Posterior cingulate gyrus (tissue), 11 donors: ENCODE measurements around the gene UBL3.

Experiments
- DNase-seq, 10 donors: peaks; one replicate each; pipeline versions ENCODE4 v3.0.0 to v3.0.0-alpha.2; 2020 to 2021; ENCODE audit warnings: mixed read lengths in 3 of 10
- intact Hi-C: fragments of 100-400 bp; cut with DNase I; formaldehyde crosslinking; loops from one replicate; pipeline ENCODE4 v1.15.1; 2023

UBL3 gene

GRCh38 chr13:29763436-29764180 lies 86.8 kb downstream of the UBL3 start:
- intact Hi-C loops: no loop called here
- no peak for DNase-seq

- DNase-seq: no peak
- intact Hi-C loops: no loop called here
These were observed 88.6 kb downstream of the UBL3 start for GRCh38 chr13:29761815-29762214.

GRCh38 chr13:29761160-29761559 lies 89.3 kb downstream of the UBL3 start:
- DNase-seq: no peak
- intact Hi-C loops: no loop called here

GRCh38 chr13:29760544-29760943 lies 89.9 kb downstream of the UBL3 start:
- no peak for DNase-seq
- intact Hi-C loops: no loop called here

- DNase-seq: peak in 3 of 10 donors; percentile 23 to 87 (median 34)
- intact Hi-C loops: no loop called here
These were observed 91.8 kb downstream of the UBL3 start for GRCh38 chr13:29758531-29759114.

- intact Hi-C loops: no loop called here
- no peak for DNase-seq
These were observed 93.9 kb downstream of the UBL3 start for GRCh38 chr13:29756506-29756905.

- DNase-seq: no peak
- intact Hi-C loops: no loop called here
These were observed 96.0 kb downstream of the UBL3 start for GRCh38 chr13:29754473-29754806.

- intact Hi-C loops: no loop called here
- no peak for DNase-seq
These were observed 96.6 kb downstream of the UBL3 start for GRCh38 chr13:29753618-29754472.

- intact Hi-C loops: no loop called here
These were observed 98.2 kb downstream of the UBL3 start for GRCh38 chr13:29752175-29752574.

GRCh38 chr13:29750183-29750530 lies 100.3 kb downstream of the UBL3 start:
- no peak for DNase-seq
- intact Hi-C loops: no loop called here

More at GRCh38 chr13:29752175-29752574, 98.2 kb downstream of the UBL3 start:
- no peak for DNase-seq

- no peak for DNase-seq
- intact Hi-C loops: no loop called here
These were observed 100.8 kb downstream of the UBL3 start for GRCh38 chr13:29749401-29750182.

- intact Hi-C loops: no loop called here
- no peak for DNase-seq
These were observed 102.3 kb downstream of the UBL3 start for GRCh38 chr13:29748097-29748496.

- intact Hi-C loops: no loop called here
- DNase-seq: no peak
These were observed 104.2 kb downstream of the UBL3 start for GRCh38 chr13:29746148-29746677.

- DNase-seq: no peak
- intact Hi-C loops: no loop called here
These were observed 104.7 kb downstream of the UBL3 start for GRCh38 chr13:29745704-29746103.

GRCh38 chr13:29743201-29743786 lies 107.1 kb downstream of the UBL3 start:
- intact Hi-C loops: no loop called here
- DNase-seq: no peak

GRCh38 chr13:29740961-29741360 lies 109.5 kb downstream of the UBL3 start:
- DNase-seq: no peak

GRCh38 chr13:29737061-29737460 lies 113.4 kb downstream of the UBL3 start:
- DNase-seq: no peak
- intact Hi-C loops: no loop called here

More at GRCh38 chr13:29740961-29741360, 109.5 kb downstream of the UBL3 start:
- intact Hi-C loops: no loop called here

GRCh38 chr13:29733147-29733611 lies 117.2 kb downstream of the UBL3 start:
- DNase-seq: no peak
- intact Hi-C loops: no loop called here

- intact Hi-C loops: no loop called here
- DNase-seq: no peak
These were observed 120.2 kb downstream of the UBL3 start for GRCh38 chr13:29730253-29730652.

GRCh38 chr13:29722415-29722814 lies 128.0 kb downstream of the UBL3 start:
- DNase-seq: no peak
- intact Hi-C loops: no loop called here
